KOPT-K1 (cell line): ENCODE measurements around the gene SOX15.
"Not testable (repeated sequence)": the region's sequence is repeated elsewhere in the genome, so short reads cannot be mapped to it uniquely, and the experiment has no call there.

Experiments used
- H3K27ac ChIP-seq: fragments of 200-600 bp; sonication (generic); 2 replicates; pipeline ENCODE4 v1.5.1; 2016; ENCODE audit warnings: antibody characterized with exemption, mild to moderate bottlenecking, low read depth, low read length; ENCODE audit not compliant: poor library complexity, severe bottlenecking
- H3K36me3 ChIP-seq: fragments of 200-600 bp; sonication (generic); 2 replicates; pipeline ENCODE4 v1.5.1; 2017; ENCODE audit warnings: antibody characterized with exemption, mild to moderate bottlenecking, low read length, moderate library complexity; ENCODE audit not compliant: insufficient read depth
- H3K9me3 ChIP-seq: fragments of 200-600 bp; sonication (generic); 2 replicates; pipeline ENCODE4 v1.5.1; 2017; ENCODE audit warnings: antibody characterized with exemption, low read length, mild to moderate bottlenecking; ENCODE audit not compliant: insufficient read depth, poor library complexity, severe bottlenecking

SOX15 gene

DNA sequence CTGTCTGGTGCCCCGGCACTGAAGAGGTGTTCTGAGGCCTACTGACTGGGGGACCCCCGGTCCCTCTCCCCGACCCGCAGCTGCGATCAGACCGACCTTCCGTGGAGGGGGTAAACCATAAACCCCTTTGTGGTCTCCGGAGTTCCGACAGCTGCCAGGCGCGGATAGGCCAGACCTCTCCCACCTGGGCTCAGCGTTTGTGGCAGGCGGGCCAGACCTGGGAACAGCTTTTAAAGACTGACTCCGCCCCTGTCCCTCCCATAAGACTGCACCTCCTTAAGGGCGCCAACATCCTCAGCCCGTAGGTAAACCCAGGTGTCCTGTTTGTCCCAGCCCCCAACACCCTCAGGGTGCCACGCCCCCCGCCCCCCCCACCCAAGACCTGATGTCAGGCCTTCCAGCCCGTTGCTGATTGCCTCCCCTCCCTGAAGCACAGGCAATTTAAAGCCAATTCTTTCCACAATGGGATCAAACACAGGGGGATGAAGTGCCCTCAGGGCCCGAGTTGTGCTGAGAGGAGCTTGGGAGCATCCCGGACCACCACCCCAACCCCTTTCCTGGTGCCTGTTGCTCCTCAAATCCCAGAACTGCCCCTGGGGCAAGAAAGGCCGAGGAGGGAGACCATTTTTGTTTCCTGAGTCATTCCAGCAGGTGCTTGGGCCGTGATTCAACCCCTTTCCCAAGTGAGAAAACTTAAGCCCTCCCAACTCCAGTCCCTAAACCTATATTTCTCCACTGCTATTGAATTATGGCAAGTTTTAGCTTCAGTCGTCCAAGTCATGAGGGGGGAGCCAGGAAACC lies at the start of gene SOX15:
Gene SOX15 (minus strand): TSS at position 204 of the 801 bp plus-strand sequence. CDS start 418 bp downstream, outside the sequence.
- Histone ChIP-seq H3K36me3 (peaks cover 95% of the 10 kb centered on the region), H3K9me3 (no peaks in the 10 kb centered on the region), H3K27ac (no peak within 1 kb of the TSS)

DNA sequence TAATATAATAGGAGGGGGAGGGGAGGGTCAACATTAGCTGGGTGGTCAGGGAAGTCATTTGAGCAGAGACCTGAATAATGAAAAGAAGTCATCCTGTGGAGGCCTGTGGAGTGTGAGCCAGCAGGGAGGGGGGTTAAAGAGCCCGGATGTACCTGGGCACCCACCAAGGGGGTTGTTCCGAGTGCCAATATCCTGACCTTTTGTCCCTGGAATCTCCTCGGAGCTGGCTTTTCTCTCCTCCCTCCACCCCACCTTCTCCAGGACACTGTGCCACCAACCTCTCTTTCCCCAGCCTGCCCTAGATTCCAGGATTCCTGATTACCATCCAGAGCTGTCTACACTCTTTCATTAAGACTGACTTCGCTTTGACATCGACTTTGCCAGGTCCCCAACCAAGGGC lies 46.3 kb upstream of the SOX15 start:
- no peak overlapping the region for H3K27ac ChIP-seq
- H3K36me3 ChIP-seq = no peaks in the 10 kb centered on the region
- H3K9me3 ChIP-seq = no peaks in the 10 kb centered on the region

DNA sequence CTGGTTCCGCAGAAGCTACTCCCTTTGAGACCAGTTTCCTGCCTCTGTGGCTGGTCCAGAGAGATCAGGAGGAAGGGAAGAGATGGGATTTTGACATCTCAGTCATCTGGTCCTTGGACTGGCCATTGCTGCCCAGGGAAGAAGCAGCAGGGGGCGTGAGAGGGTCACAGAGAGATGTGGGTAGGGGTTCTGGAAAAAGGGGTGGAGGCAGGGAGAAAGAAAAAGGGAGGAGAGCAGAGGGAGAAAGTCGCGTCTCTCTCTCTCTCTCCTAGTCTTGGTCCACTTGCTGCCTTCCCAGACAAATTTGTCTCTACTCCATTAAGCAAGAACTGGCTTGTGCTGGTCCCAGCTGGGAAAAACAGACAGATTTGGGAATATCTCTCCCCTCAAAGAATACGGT lies 44.5 kb upstream of the SOX15 start:
- Histone ChIP-seq H3K27ac (no peak overlapping the region), H3K9me3 (no peaks in the 10 kb centered on the region), H3K36me3 (no peaks in the 10 kb centered on the region)

DNA sequence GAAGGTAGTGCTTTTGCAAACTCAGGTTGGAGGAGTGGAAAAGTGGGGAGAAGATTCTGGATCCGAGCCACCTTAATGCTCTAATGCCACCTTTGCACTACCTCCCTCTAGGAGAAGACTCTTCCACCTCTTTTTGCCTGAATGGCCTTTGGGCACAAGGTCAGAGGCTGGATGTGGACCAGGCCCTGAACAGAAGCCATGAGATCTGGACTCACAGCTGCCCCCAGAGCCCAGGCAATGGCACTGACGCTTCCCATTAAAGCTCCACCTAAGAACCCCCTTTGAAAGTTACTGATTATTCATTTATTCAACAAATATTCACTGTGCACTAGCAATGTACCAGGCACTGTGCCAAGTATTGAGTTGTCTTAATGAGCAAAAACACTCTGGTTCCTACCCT lies 43.2 kb upstream of the SOX15 start:
- no peak overlapping the region for H3K27ac ChIP-seq
- no peaks in the 10 kb centered on the region for H3K36me3 ChIP-seq
- H3K9me3 ChIP-seq = no peaks in the 10 kb centered on the region

DNA sequence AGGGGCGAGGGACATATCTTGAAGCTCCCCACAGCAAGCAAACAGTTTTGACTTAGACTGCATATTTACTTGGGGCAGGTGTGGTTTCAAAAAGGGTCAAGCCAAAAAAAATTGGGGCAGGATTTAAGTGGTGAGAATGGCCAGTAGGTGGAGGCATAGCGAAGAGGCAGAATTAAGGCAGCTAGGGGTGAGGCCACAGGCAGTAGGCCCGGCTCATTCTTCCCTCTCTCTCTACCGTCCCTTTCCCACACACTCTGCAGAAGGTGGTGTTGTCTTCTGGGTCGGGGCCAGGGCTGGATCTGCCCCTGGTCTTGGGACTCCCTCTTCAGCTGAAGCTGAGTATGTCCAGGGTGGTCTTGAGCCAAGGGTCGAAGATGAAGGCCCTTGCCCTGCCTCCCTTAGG lies 42.6 kb upstream of the SOX15 start:
- no peaks in the 10 kb centered on the region for H3K9me3 ChIP-seq
- H3K27ac ChIP-seq = no peak overlapping the region
- no peaks in the 10 kb centered on the region for H3K36me3 ChIP-seq

DNA sequence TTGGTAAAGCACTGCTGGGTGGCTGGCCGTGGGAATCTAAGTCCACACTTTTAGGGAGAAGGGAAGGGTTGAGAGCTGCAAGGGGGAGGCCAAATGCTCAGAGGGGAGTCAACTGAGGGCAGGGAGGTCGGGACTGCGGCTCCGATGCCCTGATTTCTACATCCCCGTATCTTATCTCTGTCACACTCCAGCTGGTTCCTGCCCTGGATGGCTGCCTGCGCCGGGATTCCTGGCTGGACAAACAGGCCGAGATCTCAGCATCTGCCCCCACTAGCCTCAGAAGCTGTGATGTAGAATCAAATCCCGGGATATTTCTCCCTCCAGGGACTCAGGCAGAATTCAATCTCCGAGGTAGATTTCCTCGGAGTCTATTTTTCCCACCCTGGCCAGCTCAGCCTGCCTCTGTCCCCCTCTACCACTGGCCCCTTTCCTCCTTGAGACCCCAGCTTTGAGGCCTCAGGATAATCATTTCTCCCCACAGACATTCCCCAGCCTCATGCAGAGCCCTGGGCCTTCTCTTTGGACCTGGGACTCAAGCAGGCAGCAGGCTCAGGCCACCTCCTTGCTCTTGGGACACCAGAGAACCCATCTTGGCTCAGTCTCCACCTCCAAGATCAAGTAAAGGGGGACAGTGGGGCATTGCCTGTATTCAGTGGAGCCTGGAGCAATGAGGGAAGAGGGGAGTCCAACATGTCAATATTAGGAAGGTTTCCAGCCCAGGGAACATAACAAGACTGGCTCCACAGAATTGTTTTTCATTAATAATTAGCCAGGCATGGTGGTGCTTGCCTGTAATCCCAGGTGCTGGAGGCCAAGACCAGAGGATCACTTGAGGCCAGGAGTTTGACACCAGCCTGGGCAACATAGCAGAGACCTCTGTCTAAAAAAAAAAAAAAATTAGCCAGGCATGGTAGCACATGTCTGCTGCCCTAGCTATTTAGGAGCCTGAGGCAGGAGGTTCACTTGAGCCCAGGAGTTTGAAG lies 41.8 kb upstream of the SOX15 start:
- Histone ChIP-seq H3K36me3 (no peaks in the 10 kb centered on the region), H3K27ac (no peak overlapping the region)

DNA sequence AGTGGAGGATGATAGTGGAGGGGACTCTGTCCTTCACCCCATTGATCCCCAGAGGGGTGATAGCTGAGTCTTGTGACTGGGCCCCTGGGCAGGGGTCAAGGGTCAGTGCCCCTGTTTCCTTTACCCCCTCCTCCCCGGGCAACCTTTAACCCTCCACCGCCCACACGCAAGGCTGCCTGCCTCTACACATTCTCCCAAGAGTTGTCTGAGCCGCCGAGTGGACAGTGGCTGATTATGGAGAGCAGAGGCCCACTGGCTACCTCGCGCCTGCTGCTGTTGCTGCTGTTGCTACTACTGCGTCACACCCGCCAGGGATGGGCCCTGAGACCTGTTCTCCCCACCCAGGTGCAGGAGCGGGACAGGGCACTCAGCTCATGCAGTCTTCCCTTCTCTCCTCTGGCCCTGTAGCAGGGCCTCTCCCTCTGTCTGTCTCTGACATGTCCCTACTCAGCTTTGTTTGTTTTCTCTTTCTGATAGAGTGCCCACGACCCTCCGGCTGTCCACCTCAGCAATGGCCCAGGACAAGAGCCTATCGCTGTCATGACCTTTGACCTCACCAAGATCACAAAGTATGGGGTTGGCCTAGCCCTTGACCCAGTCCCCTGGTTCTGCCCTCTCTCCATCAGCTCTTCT lies 40.2 kb upstream of the SOX15 start, which contains the start of gene SHBG:
Gene SHBG (plus strand): TSS at position 197 of the 633 bp plus-strand sequence. CDS start 38 bp downstream, at position 235.
- Histone ChIP-seq H3K9me3 (no peaks in the 10 kb centered on the region), H3K36me3 (no peaks in the 10 kb centered on the region), H3K27ac (no peak within 1 kb of the TSS)

More for the DNA sequence above, 41.8 kb upstream of the SOX15 start:
- no peaks in the 10 kb centered on the region for H3K9me3 ChIP-seq

DNA sequence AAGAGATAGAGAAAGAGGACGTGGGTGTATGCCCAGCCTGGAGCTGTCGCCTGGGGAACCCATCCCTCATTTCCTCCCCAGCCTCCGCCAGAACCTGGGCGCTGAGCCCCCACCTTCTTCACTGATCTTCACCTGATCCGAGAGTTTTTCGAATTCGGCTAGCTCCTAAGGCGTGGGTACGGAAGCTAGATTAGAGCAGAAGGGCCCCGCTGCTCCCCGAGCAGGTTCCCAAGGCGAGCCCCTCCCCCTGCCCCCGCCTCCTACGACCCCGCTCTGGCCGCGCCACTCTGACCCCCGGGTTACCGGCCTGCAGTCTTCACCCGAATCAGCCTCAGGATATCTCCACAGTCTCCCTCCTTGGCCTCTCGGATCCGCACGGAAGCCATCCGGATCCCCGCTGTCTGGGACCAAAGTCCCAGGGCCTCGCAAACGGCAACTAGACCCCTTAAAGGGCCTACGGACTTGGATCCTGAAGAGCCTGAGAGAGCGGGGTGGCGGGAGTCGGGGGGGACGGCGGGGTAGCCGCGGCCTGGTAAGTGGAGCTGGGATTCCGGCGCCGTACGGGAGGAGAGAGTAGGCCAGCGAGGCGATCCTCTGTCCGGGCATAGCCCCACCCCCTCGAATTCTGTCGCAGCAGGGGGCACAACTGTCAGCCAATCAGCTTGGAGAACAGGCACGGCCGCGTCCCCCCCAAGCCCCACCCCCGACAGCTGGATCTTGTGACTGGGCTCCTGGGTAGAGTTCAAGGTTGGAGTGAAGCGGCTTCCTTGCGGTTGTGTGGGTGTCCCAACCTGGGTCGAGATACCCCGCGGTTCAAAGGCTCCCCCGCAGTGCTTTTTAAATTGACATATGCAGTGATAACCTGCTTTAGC lies 37.6 kb upstream of the SOX15 start, which contains the start of gene SAT2:
Gene SAT2 (minus strand): TSS at position 572 of the 872 bp plus-strand sequence. CDS start 186 bp downstream, at position 386.
- H3K36me3 ChIP-seq = no peaks in the 10 kb centered on the region
- peak within 1 kb of the TSS; percentile 24 for H3K27ac ChIP-seq
- H3K9me3 ChIP-seq = no peaks in the 10 kb centered on the region

DNA sequence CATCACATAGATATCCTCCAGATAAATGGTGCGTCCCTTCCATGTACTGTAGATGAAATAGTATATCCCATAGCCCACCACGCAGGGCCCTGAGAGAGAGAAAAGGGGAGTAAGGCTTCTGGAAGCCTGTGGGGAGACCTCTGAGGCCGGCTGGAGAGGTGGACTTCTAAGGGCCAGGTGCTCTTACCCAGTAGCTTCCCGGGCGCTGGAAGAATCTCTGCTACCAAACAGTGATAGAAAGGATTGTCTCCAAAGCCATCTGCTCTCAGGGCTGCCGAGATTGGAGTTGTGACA lies 37.0 kb upstream of the SOX15 start:
- Histone ChIP-seq H3K27ac (no peak overlapping the region), H3K9me3 (no peaks in the 10 kb centered on the region), H3K36me3 (no peaks in the 10 kb centered on the region)

DNA sequence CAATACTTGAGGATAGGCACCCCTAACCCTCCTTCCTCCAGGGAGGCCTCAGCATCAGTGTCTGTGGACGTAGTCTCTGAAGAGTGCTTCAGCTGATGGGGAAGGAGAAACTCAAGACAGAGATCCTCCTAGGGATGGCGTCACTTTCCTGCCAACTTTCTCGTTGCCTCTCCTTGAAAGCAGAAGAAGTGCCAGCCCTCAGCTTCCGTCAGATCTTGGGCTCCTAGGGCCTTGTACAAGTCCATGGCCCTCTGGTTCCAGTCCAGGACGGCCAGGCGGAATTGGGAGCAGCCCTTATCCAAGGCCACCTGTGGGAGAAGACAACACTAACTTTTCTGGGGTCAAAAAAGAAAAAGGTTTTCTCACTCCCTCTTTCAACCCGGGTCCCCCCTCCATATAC lies 36.4 kb upstream of the SOX15 start:
- Histone ChIP-seq H3K27ac (no peak overlapping the region), H3K9me3 (no peaks in the 10 kb centered on the region), H3K36me3 (no peaks in the 10 kb centered on the region)

DNA sequence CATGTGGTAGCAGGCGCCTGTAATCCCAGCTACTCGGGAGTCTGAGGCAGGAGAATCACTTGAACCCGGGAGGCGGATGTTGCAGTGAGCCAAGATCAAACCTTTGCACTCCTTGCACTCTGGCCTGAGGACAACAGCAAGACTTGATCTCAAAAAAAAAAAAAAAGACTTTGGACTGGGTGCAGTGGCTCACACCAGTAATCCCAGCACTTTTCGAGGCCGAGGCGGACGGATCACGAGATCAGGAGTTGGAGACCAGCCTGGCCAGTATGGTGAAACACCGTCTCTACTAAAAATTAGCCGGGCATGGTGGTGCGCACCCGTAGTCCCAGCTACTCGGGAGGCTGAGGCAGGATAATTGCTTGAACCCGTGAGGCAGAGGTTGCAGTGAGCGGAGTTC lies 35.9 kb upstream of the SOX15 start:
- not testable (repeated sequence) for H3K9me3 ChIP-seq

DNA sequence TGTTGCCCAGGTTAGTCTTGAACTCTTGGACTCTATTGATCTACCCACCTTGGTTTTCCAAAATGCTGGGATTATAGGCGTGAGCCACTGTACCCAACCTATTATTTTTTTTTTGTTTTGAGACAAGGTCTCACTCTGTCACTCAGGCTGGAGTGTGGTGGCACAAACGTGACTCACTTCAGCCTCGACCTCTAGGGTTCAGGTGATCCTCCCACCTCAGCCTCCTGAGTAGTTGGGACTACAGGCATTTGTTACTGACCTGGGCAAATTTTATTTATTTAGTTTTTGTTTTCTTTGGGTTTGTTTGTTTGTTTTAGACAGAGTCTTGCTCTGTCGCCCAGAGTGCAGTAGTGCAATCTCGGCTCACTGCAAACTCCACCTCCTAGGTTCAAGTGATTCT lies 33.8 kb upstream of the SOX15 start:
- no peak overlapping the region for H3K27ac ChIP-seq
- H3K36me3 ChIP-seq = no peaks in the 10 kb centered on the region
- no peaks in the 10 kb centered on the region for H3K9me3 ChIP-seq

More for the DNA sequence above, 35.9 kb upstream of the SOX15 start:
- not testable (repeated sequence) for H3K27ac ChIP-seq, H3K36me3 ChIP-seq

DNA sequence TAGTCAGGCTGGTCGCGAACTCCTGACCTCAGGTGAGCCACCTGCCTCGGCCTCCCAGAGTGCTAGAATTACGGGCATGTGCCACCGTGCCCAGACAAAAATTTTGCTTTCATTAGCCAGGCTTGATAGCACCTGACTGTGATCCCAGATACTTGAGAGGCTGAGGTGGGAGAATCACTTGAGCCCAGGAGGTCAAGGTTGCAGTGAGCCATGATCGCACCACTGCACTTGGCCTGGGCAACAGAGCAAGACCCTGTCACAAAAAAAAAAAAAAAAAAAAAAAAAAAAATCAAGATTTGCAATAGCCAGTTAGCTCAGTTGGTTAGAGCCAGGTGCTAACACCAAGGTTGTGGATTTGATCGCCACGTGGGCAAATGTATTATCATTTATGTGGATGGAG lies 30.9 kb upstream of the SOX15 start:
- H3K27ac ChIP-seq = no peak overlapping the region
- no peaks in the 10 kb centered on the region for H3K9me3 ChIP-seq
- no peaks in the 10 kb centered on the region for H3K36me3 ChIP-seq

DNA sequence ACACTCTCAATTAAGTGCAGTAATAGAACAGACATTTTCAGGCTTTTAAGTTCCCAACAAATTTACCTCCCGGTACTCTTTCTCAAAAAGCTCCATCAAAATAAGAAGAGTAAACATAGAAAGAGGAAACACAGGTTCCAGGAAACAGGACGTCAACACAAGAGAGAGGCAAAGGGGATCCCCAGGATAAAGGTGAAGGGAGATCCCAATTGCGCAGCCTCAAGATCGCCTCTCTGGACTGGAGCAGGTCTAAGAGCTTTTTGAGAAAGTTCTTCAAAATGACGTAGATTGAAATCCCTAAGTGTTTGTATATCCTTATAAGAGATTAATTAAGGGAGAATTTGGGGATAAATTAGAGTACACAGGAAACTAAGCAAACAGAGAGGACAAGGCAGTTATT lies 28.7 kb upstream of the SOX15 start:
- Histone ChIP-seq H3K36me3 (no peaks in the 10 kb centered on the region), H3K27ac (no peak overlapping the region), H3K9me3 (no peaks in the 10 kb centered on the region)
